ENCODE data around the gene OR5K2.
A peak's percentile ranks its signal among the peaks of the same experiment; 100 is the strongest.

OR5K2 gene

DNA sequence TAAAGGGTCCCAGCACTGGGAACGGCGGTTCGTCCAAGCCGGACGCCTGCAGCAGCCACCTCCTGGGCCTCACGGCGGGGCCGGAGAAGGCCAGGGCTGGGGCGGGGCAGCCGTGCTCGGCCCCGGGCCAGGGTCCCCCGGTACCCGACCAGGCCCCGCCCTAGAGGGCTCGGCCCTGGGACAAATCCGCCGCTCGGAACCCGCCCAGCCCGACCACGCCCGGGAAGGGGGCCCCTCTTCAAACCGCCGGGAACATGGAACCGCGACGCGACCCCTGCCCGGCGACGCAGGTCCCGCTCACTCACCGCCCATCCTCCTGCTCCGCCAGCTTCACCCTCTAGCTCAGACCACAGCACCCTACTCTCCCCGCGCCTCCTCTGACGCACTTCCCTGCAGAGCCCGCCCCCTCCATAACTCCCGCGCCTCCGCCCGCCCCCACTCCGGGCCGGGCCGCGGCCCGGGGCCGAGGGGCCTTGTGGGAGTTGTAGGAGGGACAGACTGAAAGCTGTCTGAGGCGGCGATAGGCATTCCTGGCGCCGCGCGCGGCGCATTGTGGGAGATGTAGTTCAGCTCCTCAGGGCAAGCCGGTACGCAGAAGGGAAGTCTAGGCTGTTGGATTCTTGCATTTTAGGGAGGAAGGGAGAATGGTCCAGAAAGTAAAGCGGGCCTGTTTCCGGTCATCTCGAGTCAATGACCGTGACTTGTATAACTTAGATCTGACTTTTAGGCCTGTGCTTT, 25.2 kb downstream of the OR5K2 start, which contains the start of gene CLDND1:
CLDND1 (minus strand) TSS at position 359 of the 738 bp plus-strand sequence. CDS start 1,478 bp downstream, outside the sequence.
- DNase-seq (ENCODE audit: low spot score): peak; percentile 98

DNA sequence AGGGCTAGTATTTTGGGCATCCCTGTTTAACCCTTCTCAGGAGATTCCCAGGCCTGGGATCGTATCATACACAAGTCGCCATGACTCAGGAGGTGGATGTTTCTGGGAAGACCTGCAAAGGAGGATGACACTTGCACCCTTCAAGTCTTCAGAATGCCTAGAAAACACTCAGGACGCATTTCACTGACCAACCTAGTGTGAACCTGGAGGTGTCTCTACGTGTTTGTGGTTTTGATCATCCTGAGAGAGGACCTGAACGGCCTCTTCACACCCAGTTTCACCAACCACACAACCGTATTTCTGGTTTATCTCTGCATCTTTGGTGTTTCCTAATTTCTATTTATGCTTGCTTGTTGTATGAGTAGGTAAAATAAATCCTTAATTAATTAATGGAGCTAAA, 28.0 kb downstream of the OR5K2 start:
- no peak for DNase-seq (ENCODE audit: low spot score)

DNA sequence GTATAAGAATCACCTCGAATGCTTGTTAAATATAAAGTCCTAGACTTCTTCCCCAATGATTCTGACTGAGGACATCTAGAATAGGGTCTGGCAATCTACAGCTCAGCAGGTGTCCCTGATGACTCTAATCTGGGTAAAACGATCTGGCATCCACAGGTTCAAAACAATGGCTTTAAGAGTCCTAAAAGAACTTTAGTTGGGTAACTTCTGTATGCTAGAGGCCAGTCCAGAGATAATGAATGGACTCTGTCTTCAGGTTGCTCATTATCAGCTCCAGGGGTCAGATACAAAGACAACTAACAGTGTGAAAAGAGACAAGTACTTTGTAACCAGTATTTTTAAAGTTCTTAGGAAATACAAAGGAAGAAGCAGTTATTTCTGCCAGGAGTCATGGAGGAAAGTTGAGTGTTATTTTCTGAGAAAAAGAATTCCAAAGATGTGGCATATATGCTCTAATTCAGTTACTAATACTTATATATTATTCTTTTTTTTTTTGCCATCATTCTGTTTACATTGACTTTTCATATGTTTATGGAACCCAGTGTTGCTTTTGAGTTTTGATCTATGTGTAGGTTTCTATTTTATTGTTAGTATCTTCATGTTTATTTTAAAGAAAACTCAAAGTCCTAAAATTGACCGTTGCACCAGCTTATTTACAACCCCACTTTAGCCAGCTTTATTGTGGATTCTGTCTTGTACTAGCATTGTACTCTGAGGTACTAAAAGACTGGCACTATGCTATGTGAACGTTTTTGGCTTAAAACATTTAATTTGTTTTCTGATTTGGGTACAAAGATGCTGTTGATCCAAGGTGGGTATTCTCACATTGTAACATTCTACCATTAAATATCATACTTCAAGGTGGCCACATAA, 31.2 kb downstream of the OR5K2 start:
- DNase-seq (ENCODE audit: low spot score): no peak

DNA sequence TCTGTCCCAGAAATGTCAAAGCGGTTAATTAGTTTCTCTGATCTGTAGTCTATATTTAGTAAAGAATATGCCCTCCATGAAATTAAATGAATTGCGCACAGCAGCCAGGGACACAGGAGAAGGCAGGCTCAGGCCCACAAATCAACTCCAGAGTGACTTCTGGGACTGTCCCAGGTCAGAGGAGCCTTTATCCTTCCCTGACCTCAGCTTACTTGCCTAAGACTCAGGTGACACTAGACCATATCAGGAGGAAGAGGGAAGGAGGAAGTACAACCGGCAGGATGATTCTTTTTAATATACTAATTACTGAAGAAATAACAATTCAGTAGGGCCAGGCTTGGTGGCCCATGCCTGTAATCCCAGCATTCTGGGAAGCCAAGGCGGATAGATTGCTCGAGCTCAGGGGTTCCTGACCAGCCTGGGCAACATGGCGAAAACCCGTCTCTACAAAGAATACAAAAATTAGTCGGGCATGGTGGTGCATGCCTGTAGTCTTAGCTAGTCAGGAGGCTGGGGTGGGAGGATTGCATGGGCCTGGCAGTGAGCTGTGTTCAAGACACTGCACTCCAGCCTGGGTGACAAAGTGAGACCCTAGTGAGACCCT, 32.5 kb downstream of the OR5K2 start:
- DNase-seq (ENCODE audit: low spot score): no peak

DNA sequence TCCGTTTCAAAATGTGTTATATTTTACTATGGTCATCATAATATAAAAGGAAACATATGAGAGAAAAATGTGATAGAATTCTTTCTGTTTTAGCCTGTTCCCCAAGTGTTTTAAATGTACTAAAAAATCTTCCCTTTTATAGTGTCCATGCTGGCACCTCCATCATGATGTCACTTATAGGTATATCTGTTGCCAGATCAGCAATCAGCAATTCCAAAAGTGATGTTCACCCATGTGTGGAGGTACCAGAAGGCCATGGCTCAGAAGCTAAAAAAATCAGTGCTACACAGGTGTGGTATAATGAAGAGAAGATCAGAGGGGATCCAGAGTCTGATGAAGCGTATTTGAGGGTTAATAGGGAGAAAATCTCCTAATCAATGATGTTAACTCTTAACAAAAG, 33.2 kb downstream of the OR5K2 start:
- DNase-seq (ENCODE audit: low spot score): no peak

DNA sequence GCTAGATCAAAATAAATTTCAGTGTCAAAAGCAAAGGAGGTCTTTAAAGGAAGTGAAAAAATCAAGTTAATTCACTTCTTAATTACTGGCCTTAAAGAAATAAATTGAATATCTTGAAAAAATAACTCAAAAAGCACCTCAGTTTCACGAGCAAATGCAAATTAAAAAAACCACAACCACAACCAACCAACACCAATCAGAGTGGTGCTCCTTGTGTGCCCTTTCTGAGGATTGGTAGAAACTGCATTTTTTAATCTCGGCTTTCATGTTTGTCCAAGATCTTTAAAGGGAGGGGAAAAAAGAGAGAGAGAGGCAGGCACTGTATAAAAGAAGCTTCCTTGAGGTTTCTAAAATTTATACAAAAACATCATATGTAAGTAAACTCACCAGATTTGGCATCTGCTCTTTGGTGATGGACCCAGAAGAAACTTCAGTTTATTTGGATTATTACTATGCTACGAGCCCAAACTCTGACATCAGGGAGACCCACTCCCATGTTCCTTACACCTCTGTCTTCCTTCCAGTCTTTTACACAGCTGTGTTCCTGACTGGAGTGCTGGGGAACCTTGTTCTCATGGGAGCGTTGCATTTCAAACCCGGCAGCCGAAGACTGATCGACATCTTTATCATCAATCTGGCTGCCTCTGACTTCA, 34.3 kb downstream of the OR5K2 start, which contains the start of gene GPR15:
GPR15 (plus strand) TSS at position 357 of the 653 bp plus-strand sequence; CDS start at position 413, 56 bp downstream.
- no peak for DNase-seq (ENCODE audit: low spot score)

DNA sequence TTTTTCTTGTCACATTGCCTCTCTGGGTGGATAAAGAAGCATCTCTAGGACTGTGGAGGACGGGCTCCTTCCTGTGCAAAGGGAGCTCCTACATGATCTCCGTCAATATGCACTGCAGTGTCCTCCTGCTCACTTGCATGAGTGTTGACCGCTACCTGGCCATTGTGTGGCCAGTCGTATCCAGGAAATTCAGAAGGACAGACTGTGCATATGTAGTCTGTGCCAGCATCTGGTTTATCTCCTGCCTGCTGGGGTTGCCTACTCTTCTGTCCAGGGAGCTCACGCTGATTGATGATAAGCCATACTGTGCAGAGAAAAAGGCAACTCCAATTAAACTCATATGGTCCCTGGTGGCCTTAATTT, 34.8 kb downstream of the OR5K2 start:
- no peak for DNase-seq (ENCODE audit: low spot score)

DNA sequence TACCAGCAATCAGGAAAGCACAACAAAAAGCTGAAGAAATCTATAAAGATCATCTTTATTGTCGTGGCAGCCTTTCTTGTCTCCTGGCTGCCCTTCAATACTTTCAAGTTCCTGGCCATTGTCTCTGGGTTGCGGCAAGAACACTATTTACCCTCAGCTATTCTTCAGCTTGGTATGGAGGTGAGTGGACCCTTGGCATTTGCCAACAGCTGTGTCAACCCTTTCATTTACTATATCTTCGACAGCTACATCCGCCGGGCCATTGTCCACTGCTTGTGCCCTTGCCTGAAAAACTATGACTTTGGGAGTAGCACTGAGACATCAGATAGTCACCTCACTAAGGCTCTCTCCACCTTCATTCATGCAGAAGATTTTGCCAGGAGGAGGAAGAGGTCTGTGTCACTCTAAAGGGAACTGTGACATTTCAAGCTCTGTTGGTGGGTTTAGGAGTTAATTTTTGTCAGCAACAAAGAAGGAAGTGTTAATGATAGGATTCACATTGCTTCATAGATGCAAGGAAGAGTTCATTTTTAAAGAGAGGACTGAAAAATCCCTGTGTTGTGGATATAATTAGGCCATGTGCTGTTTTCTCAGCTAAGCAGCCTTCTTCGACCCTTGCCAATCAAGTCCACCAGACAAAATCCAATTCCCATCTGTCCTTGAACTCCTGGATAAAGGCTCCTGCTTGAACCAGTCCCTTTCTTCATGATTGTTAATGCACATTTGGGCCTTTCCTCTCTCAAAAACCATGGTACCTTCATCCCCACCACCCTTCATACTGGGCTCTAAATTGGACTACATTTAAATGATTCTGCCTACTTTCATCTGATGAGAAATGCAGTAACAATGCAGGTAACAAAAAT, 35.5 kb downstream of the OR5K2 start:
- no peak for DNase-seq (ENCODE audit: low spot score)

DNA sequence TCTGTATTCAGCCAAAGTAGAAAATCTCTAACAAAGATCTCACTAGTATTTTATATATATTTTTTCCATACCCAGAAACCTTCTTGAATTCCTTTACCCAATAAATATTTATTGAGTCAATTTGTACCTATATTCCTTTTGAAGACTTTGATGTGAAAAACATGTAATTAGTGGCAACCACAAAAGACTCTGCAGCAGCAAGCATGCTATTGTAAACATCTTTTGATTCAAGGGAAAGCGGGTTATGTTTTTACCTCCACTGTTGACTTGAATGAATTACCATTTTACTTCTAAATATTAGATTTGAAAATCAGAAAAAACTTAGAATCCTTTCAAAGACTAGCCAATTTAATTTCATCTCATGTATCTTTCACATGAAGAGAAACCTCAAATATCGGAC, 36.7 kb downstream of the OR5K2 start:
- DNase-seq (ENCODE audit: low spot score): no peak

DNA sequence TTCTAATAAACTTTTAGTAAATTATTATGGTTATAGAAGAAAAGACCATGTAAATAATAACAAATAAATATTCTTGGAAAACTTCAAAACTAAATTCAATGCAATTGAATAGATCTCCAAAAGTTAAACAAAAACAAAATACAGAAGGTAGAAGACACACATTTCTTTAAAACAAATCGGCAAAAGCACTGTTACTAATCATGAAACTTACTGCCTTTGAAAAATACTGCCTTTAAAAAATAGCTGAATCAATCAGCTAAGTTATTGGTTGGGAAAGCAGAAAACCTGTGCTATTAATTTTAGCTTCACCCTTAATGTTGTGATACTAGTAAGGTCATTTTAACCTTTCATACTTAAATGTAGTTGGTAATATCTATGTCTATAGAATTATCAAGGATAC, 37.3 kb downstream of the OR5K2 start:
- DNase-seq (ENCODE audit: low spot score): no peak

DNA sequence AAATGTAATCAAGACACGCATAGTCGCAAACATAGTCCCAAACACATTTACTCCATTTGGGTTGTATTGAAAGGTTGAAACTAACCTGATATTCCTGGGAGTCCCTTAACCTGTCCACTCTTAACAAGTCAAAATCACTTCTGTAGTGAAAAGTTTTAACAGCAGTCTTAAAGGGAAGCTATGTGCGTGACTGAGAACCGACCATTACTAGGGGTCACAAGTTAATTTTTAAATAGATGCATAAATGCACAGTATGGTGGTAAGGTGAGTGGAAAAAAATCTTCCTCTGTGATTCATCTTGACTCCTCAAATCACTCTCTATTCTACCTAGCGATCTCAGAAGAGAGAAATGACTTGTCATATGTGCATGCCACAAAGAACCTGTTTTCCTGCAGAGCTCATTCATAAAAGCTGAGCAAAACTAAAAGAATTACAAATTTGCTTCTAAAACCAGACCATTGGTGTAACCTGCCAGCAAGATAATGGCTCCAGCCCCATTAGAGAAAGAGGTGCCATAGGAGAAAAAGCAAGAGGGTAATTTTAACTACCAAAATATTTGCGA, 39.1 kb downstream of the OR5K2 start:
- DNase-seq (ENCODE audit: low spot score): no peak

DNA sequence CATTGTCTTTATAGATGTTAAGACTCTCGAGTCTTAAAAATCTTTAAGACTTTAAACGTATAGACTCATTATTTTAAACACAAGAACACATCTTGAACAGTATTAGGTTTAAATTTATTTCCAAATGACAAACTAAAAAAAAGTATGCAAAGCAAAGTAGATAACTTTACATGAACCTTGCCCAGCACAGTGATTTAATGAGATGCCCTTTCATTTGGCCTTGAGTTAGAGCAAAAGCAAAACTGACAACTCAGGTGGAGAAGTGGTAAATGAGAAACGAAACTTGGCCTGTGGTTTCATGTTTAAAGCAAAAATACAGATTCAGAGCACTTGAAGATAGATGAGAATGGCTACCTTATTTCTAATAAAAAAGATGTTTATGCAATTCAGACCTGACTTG, 42.9 kb downstream of the OR5K2 start:
- DNase-seq (ENCODE audit: low spot score): peak; percentile 63

DNA sequence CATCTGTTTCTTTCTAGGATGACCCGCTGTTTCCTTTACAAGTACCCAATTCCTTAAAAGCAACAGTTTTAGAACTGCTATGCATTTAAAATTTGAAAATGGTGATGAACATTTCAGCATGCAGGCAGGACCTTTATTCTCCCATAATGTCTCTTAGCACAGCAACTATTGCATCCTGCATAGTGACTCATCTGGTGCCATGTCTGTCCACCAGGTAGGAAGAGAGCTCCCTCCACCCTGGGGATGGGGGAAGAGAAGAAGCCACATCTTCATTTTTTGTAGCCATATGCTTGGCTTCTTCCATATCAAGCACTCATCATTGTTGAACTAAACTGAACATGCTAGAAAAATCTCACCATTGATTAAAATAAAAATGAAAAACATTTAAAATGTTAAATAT, 44.2 kb downstream of the OR5K2 start:
- DNase-seq (ENCODE audit: low spot score): no peak

DNA sequence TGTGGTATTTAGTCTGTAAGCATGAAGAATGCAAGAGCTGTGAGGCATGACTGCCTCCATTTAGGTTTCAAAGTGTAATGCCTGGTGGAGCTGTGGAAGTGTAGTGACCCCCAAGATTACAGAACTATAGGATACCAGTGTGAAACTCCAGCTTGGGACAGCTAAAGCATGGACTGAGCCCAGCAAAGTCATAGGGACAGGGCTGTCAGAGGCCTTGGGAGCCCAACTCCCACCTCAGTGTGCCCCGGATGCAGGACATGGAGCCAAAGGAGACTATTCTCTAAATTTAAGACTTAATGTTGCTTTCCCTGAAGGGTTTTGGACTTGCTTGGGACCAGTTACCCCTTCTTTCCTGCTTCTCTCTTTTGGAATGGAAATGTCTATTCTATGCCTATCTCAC, 45.1 kb downstream of the OR5K2 start:
- DNase-seq (ENCODE audit: low spot score): no peak

DNA sequence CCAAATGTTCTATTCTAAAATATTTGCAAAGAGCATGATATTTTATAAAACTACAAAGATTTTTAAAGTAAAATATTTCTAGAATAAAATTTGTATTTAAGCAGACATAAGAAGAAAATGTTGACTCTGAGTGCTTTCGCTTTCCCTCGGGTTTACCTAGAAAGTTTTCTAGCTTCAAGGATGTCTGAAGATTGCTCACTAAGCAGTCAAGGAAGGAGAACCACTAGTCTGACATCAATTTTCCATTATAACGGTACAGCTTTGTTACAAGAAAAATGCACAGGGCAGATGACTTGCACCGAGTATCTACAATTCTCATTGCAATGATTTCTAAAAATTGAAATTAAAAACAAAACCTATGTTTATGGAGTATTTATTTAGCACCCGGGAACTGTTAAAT, 48.5 kb downstream of the OR5K2 start:
- no peak for DNase-seq (ENCODE audit: low spot score)
